Endothelial cell (in vitro differentiated cells): ENCODE results near the gene ANKRD23. TPM values are rescaled to one million over a fixed set of nuclear protein-coding genes. Genes with fewer than 3 reads are reported as not detected.

Experiments used
- DNase-seq: peaks from one replicate; pipeline ENCODE4 v3.0.0; 2021; ENCODE audit warnings: low spot score
- H3K27ac Mint-ChIP-seq: one replicate; pipeline ENCODE4 v1.8.0; 2021; ENCODE audit warnings: mixed read lengths, inconsistent platforms; ENCODE audit not compliant: unreplicated experiment
- H3K27me3 Mint-ChIP-seq: one replicate; pipeline ENCODE4 v1.8.0; 2021; ENCODE audit warnings: mild to moderate bottlenecking, moderate library complexity, mixed read lengths, inconsistent platforms; ENCODE audit not compliant: unreplicated experiment
- H3K36me3 Mint-ChIP-seq: one replicate; pipeline ENCODE4 v1.8.0; 2021; ENCODE audit warnings: mild to moderate bottlenecking, low read depth, mixed read lengths, inconsistent platforms; ENCODE audit not compliant: unreplicated experiment
- H3K4me1 Mint-ChIP-seq: one replicate; pipeline ENCODE4 v1.8.0; 2021; ENCODE audit warnings: mild to moderate bottlenecking, mixed read lengths, inconsistent platforms; ENCODE audit not compliant: unreplicated experiment
- H3K4me3 Mint-ChIP-seq: one replicate; pipeline ENCODE4 v1.8.0; 2021; ENCODE audit warnings: mild to moderate bottlenecking, mixed read lengths, inconsistent platforms; ENCODE audit not compliant: unreplicated experiment
- H3K9me3 Mint-ChIP-seq: one replicate; pipeline ENCODE4 v1.8.0; 2021; ENCODE audit warnings: mixed read lengths, inconsistent platforms; ENCODE audit not compliant: unreplicated experiment
- total RNA-seq: library from RNA; stranded (reverse); fragmentation: NEBNext Ultra II Directional; extraction: Animal tissue kit (Norgen Biotek cat#: 25700); gene quantifications from one replicate; pipeline ENCODE4 v1.2.1, GENCODE V29; 2021; ENCODE audit not compliant: unreplicated experiment
- TF ChIP-seq, protein P1 (sequence below): fragments of 200-600 bp; sonication (generic); IDR thresholded peaks from one replicate; pipeline ENCODE4 v1.5.0; 2021; ENCODE audit warnings: antibody characterized with exemption; ENCODE audit not compliant: unreplicated experiment

ANKRD23 gene
- total RNA-seq, 1 donor from 2014 or later: 4.7 TPM

DNA sequence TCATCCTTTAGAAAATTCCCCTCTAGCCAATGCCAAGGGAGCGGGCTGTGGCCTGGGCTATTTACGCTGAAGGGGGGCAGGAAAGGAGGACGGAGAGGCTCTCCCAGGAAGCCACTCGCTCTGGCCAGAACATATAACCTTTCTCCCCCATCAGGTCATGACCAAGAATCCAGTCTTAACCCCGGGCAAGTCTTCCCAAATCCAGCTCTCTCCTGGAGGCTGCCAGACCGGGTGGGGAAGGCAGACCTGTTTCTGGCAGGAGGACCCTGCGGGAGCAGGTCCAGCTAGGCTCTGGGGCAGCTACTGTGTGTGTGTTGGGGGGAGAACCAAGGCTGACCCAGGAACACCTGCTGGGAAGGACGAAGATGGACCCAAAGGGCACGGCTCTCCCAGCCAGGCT, 39.5 kb upstream of the ANKRD23 start:
- Mint-ChIP-seq H3K9me3 (no peaks in the 10 kb centered on the region), H3K4me1 (peaks cover 42% of the 10 kb centered on the region), H3K4me3 (no peak overlapping the region), H3K27ac (no peak overlapping the region), H3K36me3 (peaks cover 5% of the 10 kb centered on the region), H3K27me3 (peaks cover 19% of the 10 kb centered on the region)
- TF ChIP-seq, protein P1, sequence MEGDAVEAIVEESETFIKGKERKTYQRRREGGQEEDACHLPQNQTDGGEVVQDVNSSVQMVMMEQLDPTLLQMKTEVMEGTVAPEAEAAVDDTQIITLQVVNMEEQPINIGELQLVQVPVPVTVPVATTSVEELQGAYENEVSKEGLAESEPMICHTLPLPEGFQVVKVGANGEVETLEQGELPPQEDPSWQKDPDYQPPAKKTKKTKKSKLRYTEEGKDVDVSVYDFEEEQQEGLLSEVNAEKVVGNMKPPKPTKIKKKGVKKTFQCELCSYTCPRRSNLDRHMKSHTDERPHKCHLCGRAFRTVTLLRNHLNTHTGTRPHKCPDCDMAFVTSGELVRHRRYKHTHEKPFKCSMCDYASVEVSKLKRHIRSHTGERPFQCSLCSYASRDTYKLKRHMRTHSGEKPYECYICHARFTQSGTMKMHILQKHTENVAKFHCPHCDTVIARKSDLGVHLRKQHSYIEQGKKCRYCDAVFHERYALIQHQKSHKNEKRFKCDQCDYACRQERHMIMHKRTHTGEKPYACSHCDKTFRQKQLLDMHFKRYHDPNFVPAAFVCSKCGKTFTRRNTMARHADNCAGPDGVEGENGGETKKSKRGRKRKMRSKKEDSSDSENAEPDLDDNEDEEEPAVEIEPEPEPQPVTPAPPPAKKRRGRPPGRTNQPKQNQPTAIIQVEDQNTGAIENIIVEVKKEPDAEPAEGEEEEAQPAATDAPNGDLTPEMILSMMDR: no peak
- DNase-seq: no peak

DNA sequence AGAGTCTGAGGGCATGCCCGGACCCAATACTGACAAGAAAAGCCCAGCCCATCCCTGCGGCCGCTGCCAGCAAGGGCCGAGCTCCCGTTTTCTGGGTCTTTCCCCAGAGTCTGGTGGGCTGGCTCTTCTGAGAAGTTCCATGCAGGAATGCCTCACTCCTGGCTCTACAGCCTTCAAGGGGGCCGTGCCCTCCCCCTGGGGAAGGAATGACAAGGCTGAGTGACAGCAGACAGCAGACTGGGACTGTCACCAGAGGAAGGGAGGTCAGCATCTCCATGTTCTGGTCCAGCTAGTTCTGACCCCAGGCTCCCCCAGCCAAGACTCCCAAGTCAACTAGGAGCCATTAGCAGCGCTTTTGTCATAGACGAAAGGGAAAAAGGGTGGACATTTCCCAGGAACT, 39.1 kb upstream of the ANKRD23 start:
- H3K4me3 Mint-ChIP-seq: no peak overlapping the region
- peaks cover 19% of the 10 kb centered on the region for H3K27me3 Mint-ChIP-seq
- H3K9me3 Mint-ChIP-seq: no peaks in the 10 kb centered on the region
- DNase-seq: no peak
- H3K36me3 Mint-ChIP-seq: peaks cover 5% of the 10 kb centered on the region
- TF ChIP-seq, protein P1: no peak
- H3K4me1 Mint-ChIP-seq: peaks cover 43% of the 10 kb centered on the region
- no peak overlapping the region for H3K27ac Mint-ChIP-seq

DNA sequence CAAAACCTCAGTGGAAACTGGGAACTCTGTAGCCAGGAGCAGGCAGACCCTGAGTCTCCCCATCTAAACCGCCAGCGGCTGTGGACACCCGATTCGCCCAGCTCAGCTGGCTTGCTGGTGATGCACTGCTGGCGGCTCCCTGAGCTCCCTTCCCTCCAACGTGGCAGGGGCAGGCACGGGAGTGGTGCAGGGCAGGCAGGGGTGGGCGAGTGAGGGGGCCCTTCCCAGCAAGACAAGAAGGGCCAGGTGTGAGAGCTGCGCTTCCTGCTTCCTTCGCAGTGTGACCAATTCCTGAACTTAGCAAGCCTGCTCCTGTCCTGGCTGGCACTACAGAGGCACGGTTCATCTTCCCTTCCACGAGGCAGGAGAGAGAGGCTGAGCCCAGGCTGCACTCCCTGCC, 38.4 kb upstream of the ANKRD23 start:
- TF ChIP-seq, protein P1: no peak
- H3K9me3 Mint-ChIP-seq: no peaks in the 10 kb centered on the region
- H3K27ac Mint-ChIP-seq: no peak overlapping the region
- DNase-seq: no peak
- H3K27me3 Mint-ChIP-seq: peaks cover 19% of the 10 kb centered on the region
- peaks cover 5% of the 10 kb centered on the region for H3K36me3 Mint-ChIP-seq
- H3K4me3 Mint-ChIP-seq: no peak overlapping the region
- H3K4me1 Mint-ChIP-seq: peaks cover 42% of the 10 kb centered on the region

DNA sequence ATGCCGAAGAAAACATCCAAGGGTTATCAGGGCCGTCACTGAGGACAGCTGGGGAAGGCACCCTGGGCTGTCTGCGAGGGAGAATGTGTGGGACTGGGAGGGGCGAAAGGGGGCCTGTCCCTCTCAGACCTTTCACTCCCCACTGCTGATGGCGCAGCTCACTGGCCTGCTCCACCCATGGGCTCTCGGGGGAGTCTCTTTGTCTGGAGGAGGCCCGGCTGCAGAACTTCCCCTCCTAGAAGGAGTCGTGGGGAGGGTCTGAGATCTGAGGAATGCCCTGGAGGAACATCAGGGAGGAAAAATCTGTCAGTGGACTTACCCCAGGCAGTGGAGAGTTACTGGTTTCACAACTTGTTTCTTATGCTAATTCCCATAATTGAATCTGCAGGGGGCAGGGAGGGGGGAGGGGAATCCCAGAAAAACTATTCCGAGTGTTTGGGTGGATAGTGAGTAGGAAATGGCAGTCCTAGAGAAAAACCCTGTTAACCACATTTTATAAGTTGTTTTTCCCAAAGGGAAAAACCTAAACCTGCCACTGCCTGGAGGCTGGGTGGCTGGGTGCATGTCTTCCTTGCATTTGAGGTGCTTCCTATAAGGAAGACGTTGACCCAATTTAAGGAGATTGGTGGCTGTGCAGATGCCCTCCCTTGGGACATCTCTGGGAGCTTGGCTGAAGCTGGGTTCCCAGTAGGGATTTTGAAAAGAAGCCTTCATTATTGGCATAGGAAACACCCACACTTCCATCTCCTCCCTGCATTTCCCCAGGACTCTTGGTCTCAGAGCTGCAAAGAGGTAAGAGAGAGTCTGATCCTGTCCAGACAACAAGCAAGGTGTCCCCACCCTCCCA, 37.8 kb upstream of the ANKRD23 start:
- TF ChIP-seq, protein P1: no peak
- H3K27me3 Mint-ChIP-seq: peaks cover 19% of the 10 kb centered on the region
- peaks cover 47% of the 10 kb centered on the region for H3K4me1 Mint-ChIP-seq
- H3K9me3 Mint-ChIP-seq: no peaks in the 10 kb centered on the region
- no peak overlapping the region for H3K27ac Mint-ChIP-seq
- H3K36me3 Mint-ChIP-seq: peaks cover 5% of the 10 kb centered on the region
- no peak overlapping the region for H3K4me3 Mint-ChIP-seq
- DNase-seq: no peak

DNA sequence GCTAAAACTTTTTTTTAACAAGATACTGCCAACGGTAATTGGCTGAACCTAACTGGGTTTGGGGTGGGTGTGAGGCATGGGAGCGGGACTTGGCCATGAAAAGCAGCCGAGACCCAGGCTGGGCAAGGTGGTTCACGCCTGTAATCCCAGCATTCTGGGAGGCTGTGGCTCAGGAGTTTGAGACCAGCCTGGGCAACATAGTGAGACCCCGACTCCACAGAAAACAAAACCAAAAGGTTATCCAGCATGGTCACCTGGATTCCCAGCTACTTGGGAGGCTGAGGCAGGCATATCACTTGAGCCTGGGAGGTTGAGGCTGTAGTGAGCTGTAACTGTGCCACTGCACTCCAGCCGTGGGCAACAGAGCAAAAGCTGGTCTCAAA, 37.1 kb upstream of the ANKRD23 start:
- no peak for DNase-seq
- Mint-ChIP-seq H3K27me3 (peaks cover 14% of the 10 kb centered on the region), H3K9me3 (no peaks in the 10 kb centered on the region), H3K4me1 (peaks cover 52% of the 10 kb centered on the region), H3K27ac (no peak overlapping the region), H3K36me3 (peaks cover 1% of the 10 kb centered on the region), H3K4me3 (no peak overlapping the region)
- TF ChIP-seq, protein P1: no peak
